Activated CD4-positive, CD25-positive, alpha-beta regulatory T cell treated with anti-CD3 and anti-CD28 coated beads, Interleukin-2, amount 50 U/mL, for 24 hours (primary cell): ENCODE measurements around the gene CCL18.
A peak's percentile ranks its signal among the peaks of the same experiment; 100 is the strongest.
"Not testable (repeated sequence)": the region's sequence is repeated elsewhere in the genome, so short reads cannot be mapped to it uniquely, and the experiment has no call there.

ENCODE experiments used
- ATAC-seq, 2 donors: fragments of 150-1000 bp; cut with Tn5 transposase; one replicate each; pipeline ENCODE4 v1.10.0; 2021; ENCODE audit warnings: mild to moderate bottlenecking in 1 of 2, moderate library complexity in 1 of 2

The CCL18 gene, protein sequence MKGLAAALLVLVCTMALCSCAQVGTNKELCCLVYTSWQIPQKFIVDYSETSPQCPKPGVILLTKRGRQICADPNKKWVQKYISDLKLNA

DNA sequence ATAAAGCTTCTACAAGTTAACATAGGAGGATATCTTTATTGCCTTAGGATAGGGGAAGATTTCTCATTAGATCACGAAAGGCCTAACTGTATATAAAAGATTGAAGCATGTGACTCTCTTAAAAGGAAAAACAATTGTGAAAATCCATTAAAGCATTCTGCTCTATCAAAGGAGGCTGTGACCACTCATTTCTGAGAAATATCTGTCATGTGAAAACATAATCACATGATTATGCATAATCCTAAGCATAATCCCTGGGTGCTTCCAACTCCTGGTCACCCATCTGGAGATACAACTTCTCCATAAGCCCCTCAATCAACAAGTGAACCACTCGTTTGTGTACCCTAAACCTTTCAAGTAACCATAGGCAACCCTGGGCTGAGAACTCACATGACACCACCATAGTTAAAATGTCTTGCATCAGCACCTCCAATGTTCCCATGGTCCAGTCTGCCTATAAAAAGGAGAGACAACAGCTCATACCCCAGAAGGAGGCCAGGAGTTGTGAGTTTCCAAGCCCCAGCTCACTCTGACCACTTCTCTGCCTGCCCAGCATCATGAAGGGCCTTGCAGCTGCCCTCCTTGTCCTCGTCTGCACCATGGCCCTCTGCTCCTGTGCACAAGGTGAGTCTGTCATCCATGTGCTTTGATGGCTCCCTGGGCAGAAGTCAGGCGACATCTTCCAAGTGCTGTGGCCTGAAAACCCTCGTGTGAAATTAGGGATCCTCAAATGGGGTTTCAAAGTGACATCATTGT is at the start of gene CCL18:
Gene CCL18, plus strand, starts transcription at position 487 of the 756 bp plus-strand sequence. Its CDS starts 71 bp downstream, at position 558.
- ATAC-seq, result no peak

DNA sequence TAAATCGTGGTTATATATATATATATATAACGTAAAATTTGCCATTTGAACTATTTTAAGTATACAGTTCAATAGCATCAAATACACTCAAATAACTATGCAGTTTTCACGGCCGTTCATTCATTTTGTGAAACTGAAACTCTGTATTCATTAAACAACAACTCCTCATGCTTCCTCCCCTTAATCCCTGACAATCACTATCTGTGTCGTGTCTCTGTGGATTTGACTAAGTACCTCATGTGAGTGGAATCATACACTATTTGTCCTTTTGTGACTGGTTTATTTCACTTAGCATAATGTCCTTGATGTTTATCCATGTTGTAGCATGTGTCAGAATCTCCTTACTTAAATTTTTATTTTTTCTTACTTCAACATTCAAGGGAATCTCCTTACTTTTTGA is 49.1 kb upstream of the CCL18 start:
- no peak for ATAC-seq

DNA sequence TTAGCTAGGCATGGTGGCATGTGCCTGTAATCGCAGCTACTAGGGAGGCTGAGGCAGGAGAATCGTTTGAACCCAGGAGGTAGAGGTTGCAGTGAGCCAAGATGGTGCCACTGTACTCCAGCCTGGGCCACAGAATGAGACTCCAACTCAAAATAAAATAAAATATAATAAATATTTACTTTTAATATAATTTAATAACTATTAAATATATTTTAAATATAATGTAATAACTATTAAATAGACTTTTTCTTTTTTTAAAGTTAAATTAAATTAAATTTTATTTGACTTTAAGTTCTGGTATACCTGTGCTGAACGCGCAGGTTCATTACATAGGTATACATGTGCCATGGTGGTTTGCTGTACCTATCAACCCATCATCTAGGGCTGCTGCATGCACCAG is 48.2 kb upstream of the CCL18 start:
- ATAC-seq, result not testable (repeated sequence)

DNA sequence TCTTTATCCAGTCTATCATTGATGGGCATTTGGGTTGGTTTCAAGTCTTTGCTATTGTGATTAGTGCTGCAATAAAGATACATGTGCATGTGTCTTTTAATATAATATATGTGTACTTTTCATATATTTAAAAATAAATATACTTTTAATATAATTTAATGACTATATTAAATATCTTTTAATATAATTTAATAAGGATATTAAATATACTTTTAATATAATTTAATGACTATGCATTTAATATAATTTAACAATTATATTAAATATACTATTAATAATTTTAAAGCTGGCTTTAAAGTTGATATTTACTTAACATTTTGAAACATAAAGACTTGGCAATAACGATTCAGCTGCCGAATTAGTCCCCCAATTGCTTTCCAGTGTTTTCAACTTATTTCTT is 47.5 kb upstream of the CCL18 start:
- no peak for ATAC-seq

DNA sequence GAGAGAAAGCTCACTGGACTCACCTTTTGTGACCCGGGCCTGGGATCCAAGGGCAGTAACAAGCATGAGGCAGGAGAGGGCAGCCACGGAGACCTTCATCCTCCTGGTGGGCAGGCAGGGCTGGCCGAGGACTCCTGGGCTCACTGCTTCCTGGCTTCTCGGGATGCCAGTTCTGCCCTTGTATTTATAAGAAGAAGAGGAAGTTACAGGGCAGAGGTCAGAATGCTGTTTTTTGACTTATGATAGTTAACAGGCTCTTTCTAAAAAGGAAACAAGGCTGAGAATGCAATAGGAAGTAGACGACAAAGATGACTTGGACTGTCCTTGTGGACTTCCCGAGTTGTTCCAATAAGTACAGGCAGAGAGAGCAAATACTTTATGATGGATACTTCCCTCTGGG is 46.3 kb upstream of the CCL18 start, which contains the start of gene CCL23:
Gene CCL23, minus strand, starts transcription at position 174 of the 400 bp plus-strand sequence. Its CDS starts 75 bp downstream, at position 99.
- no peak for ATAC-seq

DNA sequence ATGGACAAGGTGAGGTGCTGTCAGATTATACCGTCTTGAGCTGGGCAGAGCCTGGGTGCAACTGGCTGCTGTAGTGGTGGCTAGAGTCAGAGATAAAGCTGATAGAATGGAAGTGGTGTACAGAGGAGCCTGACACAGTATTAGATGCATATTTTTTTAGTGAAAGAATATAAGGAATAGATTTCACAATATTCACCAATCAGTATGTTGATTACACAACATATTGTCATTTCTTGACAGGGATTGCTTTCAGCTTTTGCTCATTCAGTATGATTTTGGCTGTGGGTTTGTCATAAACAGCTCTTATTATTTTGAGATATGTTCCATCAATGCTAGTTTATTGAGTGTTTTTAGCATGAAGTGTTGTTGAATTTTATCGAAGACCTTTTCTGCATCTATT is 44.6 kb upstream of the CCL18 start:
- no peak for ATAC-seq

DNA sequence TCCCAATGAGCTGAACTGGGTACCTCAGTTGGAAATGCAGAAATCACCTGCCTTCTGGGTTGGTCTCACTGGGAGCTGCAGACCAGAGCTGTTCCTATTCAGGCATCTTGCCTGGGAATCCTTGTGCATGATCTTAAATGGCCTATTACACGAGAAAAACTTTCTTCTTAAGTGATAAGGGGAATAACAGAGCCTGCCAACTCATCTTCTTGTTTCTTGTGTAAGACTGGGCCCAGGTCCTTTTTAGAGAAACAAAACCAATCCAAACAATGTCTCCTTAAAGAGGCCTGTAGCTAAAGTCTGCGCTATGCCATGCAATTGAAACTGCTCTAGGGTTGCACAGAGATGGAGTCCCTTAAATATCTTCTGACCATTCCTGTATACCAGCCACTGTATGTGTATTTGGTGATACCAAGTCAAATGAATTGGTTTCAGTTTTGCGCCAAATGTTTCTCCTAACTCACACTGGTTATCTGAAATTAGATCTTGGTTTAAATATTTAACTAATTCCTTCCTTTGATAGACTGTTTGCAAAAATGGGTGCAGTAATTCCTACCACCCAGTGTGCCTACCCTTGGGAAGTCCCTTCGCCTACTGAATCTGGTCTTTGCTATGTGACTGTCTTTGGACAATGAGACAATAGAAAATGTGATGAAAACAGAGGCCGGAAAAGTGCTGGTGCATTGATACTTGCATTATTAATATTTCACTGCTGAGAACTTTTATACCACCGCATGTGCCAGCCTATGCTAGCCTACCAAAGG is 39.8 kb upstream of the CCL18 start:
- no peak for ATAC-seq

DNA sequence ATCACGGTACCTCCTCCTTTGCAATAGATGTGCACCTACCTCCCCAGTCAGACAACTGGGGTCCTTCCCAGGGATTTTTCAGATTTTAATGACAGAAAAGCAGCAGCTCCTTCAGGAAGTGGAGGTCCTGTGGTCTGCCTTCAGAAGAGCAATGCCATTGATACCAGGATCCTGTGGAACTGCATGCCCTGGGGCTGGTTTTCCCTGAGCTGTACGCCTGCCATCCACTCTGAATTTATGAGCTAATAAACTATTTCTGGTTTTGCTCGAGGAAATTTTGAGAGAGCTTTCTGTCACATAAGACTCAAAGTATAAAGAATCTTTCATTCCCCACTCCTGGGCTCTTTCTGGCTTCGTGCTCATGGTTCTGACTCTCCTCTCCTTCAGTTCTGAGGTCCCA is 36.3 kb upstream of the CCL18 start:
- no peak for ATAC-seq

DNA sequence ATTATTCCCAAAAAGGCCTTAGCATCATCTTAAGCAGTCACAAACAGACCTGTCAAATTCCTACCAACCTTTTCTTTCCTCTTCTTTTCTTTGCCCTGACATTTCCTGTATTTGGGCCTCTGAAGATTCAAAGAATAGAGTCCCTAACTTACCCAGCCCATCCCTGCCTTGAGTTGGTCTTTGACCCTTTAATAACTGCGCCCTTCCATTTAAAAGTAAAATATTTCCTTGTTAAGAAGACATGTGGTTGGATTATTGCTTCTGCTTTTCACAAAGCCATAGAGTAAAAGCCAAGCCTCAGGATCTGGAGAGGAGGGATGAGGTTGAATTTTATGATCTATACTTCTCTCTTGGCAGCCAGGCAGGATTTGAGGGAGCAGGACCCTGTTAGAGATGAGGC is 33.1 kb upstream of the CCL18 start:
- no peak for ATAC-seq

DNA sequence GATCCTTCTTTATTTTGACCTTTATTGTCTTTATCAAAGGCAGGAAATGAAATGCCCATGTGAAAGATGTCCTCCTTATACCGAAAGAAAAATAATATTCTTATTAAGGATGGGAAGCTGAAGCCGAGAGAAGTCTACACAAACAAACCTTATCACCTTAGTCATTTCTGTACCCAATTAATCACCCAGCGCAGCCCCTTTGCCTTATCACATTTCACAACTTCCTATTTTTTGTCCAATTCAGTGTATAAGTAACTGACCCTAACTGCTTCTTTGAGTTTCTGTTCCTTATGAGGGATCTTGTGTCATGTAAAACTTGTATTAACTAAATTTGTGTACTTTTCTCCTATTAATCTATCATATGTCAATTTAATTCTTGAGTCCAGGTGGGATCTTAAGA is 29.9 kb upstream of the CCL18 start:
- no peak for ATAC-seq

DNA sequence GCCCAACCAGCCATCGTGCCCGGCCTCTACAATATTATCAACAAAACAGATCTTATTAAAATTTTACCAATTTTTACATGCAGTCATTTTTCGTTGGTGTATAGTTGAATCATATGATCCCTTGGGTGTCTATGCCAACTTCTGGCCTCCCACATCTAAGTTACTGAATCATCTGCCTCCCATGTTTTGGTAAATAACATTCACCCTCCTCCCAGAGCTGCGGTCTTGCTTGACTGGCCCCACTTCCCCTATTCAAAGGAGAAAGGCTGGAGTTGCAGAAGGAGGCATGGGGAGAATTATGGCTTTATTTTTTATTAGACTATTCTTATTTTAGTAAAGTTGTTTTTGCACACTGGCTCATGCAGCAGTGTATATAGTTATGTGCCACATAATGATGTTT is 27.8 kb upstream of the CCL18 start:
- no peak for ATAC-seq

DNA sequence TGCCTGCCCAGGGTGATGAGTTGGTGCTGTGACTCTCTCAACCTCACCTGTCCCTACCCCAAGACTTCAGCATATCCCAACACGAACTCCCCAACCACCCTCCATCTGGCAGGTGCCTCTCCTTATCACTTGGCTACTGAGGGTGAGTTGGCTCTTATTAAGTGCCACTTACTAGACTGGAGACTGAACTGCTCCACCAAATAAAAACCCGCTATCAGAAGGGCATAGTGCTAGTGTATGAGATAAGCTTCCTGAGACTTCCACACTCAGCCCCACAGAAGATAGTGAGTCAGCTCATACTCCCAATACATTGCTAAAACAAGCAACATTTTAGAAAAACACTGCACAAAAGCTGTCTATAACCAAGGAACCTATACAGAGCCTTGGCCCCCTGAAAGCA is 16.0 kb upstream of the CCL18 start:
- no peak for ATAC-seq

DNA sequence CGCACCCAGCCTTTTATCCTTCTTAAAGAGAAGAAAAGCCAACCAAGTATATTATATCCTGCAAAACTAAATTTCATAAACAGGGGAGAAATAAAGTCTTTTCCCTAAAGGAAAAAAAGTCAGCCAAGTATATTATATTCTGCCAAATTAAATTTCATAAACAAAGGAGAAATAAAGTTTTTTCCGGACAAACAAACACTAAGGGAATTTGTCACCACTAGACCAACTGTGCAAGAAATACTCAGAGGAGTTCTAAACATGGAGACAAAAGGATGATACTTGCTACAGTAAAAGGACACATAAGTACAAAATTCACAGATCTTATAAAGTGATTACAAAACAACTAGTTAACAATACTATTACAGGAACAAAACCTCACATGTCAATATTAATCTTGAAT is 14.4 kb upstream of the CCL18 start:
- no peak for ATAC-seq

DNA sequence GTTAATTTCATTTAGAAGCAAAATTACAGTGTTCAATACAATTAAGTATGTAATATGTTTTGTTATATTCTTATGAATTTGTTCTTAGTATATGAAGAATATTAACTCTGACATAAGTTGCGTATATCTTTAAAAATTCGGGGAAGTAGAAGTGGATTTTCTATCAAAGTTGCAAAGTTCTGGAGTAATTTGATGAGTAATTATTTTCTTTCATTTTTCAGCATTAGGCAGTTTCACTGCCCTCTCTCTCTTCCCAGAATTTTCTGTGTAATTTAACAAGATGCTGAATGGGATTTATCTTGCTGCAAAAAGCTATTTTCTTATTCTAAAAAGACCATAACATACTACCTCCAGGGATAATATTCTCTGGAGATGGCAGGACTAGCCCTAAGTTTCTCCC is 8.9 kb upstream of the CCL18 start:
- ATAC-seq, result no peak

DNA sequence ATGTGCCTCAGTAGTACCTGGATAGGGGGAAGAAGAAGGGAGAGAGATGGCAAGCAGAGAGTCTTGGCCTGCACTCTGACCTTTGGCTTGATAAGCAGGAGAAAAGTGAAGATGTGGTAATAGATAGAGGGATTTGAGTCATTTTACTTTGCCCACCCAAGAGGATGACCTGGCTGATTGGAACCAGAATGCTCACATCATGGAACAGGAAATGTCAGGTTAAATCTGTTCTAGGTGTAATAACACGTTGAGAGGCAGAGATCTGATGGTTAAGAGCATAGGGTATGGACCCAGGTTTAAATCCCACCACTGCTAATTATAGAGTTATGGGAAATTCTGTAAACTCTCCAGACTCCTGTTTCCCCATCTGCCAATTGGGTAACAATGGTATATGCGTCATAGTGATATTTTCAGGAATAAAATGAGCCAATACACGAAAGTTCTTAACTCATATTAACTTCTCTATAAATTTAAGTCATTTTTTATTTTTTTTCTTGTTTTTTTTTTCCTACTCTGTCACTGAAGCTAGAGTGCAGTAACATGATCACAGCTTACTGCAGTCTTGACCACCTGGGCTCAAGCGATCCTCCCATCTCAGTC is 8.1 kb upstream of the CCL18 start:
- no peak for ATAC-seq

DNA sequence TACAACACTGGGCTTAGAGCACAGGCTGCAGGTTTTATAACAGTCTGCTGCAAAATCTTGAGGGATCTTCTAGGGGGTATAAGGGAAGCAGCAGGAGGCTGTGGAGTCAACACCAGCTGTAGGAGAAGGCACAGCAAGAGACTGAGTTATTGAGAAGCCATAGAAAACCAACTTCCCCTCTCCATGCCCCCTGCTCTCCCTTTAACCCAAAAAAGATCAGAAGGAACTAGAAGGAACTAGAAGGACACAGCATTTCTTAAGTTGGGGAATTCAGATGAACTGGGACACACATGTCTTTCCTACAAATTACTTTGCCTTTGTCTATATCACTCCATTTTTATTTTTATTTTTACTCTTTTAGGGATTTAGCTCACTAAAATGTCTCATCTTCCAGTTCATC is 6.2 kb upstream of the CCL18 start:
- ATAC-seq, result no peak

DNA sequence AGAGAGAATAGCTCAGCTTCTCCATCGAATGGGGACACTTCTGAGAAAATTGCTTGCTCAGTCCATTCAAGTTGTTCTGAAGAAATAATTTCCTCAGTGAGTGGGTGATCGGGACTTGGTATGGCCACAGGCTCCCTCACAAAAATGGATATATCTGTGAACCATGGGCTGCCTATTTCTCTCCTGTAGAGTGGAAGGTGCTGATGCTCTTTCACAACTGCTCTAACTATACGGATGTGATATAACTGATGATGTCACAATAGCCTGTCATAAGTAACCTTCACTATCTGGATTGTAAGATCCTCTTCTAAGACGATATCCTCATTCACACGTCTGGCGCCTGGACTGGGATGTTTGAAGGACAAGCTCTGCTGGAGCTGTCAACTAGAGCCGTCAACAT is 4.7 kb upstream of the CCL18 start:
- no peak for ATAC-seq

DNA sequence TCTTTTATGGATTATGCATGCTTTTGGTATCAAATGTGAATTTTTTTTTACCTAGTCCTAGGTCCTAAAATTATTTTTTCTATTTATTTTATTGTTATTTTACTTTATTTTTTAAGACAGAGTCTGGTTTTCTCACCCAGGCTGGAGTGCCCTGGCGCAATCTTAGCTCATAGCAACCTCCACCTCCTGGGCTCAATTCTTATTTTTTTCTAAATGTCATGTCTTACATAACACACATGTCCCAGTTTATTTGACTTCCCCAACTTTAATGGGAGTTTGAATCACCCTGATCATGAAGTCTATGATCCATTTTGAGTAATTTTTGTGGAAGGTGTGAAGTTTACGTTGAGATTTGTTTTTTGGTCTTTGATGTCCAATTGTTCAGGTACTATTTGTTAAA is 3.3 kb upstream of the CCL18 start:
- no peak for ATAC-seq

DNA sequence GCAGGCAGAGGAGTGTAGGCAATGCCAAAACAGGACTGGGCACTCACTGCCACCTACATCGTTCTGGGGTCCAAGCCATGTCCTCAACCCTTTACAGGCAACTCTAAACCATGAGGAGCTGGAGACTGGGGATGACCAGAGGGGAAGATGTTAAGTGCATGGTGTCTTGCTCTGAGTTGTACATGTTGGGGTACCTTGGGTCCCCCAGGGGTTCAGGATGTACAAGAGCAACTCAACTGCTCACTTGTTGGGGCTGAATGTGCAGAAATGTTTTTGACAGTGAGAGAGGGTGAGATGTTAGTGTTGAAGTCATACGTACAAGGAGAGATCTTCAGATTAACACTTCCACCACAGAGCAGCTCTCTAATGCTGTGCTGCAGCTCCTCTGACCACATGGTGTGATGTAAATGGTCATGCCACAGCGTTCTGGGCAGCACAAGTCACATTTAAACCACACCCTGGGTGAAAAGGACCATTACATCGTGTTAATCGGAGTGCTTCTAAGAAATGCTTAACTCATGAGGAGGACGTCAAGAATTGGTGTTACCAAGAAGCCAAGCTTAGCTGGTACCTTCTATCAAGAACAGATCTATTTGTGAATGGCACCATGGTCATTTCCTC is 2.4 kb downstream of the CCL18 start:
- peak in 1 of 2 donors; percentile 21 for ATAC-seq

DNA sequence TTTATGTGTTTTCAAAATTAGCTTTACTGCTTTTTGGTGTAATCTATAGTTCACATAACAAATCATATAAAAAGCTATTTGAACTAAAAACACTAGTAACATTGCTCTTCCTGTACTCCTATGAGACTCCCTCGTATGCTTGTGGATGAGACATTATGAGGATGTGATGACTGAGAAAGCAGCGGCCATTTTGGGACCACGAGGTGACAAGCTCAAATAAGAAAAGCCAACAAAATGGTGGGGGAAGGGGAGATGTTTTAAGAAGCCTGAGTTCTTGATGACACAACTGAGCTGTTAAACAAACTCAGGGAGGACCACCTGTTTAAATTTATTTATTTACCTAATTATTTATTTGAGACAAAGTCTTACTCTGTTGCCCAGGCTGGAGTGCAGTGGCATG is 4.5 kb downstream of the CCL18 start:
- no peak for ATAC-seq

DNA sequence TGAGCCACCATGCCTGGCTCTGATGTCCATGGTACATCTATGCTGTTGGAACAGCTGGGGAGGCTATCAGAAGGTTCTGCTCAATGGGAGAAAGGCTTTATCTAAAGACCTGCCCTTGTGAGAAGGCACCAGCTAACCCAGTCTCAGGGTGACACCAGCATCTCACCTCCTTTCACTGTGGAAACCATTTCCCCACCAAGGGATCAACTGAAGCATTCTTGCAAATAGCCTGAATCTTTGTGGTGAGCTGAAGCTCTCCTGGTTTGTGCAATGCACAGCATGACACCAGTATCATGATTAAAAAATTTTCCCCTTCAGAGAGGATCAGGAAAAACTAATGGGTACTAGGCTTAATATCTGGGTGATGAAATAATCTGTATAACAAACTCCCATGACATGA is 5.1 kb downstream of the CCL18 start:
- ATAC-seq, result no peak

DNA sequence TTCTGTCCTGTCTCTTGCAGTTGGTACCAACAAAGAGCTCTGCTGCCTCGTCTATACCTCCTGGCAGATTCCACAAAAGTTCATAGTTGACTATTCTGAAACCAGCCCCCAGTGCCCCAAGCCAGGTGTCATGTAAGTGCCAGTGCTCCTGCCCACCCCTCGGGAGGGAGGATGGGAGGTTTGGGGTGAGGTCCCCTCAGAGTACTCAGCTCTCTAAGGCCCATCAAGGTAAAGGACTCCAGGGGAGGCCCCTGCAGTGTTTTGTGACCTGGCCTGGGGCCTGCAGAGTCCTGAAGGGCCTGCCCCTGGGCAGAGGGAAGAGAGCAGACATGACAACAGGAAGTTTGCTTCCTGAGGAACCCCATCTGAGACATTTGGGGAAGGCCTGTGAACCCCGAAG is 6.4 kb downstream of the CCL18 start:
- no peak for ATAC-seq

DNA sequence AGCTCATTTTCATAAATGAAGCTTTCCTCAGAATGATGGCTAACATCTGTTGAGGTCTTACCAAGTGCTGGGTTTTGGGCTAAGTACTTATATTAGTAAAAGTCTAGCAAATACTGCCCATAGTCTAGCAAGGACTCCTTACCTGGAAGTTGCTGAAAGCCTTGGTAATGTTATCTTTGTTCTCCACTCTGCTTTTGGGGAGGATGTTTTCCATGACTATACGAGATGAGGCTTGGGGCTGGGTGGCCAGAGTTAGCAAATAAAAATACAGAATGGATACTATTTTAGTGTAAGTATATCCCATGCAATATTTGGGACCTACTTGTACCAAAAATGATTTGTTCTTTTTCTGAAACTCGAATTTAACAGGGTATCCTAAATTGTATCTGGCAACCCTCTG is 7.7 kb downstream of the CCL18 start:
- ATAC-seq, result no peak
